ENCODE results near the gene HSPA9.

HSPA9 gene

DNA sequence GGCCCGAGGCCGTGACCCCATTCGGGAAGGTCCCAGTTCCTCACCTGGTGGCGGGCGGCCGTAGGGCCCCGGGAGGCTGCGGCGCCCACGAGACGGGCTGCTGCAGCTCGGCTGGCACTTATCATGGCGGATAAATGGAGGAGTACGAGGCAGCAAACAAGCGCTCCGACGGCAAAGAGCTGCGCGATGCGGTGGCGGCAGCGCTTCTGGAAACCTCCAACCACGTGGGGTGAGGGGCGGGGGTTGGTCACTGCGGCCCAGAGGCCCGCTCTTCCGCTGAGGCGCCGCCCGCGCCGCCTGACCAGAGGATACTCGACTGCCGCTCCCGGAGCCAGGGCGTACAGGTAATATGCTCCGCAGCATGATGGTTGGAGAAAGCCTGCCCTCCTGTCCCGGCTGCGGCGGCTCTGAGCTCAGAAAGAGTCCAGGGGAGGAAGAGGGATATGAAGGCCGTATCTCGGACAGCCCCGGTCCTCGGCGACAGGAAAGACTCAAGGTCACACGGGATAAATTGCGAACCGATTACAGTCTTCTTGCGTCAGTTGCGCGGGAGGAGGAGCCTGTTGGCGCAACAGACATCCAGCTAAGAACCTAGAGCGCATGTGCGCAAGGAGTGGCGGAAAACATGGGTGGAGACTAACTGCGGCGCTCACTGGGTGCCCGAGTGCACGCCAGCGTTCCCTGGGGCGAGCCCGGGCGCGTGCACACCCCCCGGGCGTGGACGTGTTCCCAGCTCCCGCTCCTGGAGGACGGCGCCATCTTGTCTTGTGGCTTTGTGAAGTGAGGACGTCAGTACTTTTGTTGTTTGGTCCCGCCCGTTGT is at the start of gene HSPA9:
TSS of gene HSPA9 (minus strand) at position 208 of the 822 bp plus-strand sequence. CDS start at position 125, 83 bp downstream.
- DNase-seq (ENCODE audit: low read depth in 2 of 2), result peak; percentile 87 to 90

DNA sequence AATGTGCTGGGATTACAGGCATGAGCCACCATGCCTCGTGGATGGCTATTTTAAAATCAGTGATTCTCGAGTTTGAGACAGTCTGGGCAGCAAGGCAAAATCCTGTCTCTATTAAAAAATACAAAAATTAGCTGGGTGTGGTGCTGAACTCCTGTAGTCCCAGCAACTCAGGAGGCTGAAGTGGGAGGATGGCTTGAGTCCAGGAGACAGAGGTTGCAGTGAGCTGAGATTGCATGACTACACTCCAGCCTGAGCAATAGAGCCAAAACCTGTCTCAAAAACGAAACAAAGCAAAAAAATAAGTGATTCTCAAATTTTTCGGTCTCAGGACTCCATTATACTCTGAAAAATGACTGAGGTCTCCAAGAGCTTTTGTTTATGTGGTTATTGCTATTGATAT is 47.9 kb upstream of the HSPA9 start:
- no peak for DNase-seq (ENCODE audit: low read depth in 2 of 2)

DNA sequence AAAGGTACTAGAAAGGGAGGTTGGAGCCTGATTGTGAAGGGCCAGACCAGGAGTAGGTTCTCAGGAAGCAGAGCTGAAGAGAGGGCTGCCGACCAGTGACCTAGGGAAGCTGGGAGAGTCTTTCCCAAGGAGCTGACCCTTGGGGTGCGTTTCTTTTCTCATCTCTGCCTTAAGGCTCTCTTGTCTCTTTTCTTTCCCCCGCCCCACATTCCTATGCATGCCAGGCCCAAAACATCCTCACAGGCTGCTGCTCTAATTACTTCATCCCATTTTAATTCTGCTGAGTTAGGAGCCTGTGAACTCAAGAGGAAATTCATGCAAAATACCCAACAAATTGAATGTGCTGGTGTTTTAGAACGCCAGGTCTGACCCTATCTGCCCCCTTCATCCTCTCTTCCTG is 46.9 kb upstream of the HSPA9 start:
- DNase-seq (ENCODE audit: low read depth in 2 of 2), result no peak

DNA sequence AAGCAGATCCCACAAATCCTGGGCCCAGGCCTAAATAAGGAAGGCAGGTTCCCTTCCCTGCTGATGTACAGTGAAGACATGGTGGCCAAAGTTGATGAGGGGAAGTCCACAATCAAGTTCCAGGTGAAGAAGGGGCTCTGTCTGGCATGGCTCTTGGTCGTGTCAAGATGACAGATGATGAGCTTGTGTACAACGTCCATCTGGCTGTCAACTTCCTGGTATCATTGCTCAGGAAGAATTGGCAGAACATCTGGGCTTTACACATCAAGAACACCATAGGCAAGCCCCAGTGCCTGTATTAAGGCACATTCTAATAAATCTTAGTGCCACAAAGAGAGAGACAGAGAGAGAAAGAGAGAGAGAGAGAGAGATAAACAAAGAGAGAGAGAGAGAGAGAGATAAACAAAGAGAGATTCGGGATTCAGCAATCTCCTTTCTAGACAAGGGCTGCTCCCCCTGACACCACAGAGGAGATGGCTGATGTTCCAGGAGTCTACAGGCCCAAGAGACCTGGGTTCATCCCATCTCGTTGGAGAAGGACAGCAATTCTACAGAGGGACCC is 45.5 kb upstream of the HSPA9 start:
- DNase-seq (ENCODE audit: low read depth in 2 of 2), result no peak

DNA sequence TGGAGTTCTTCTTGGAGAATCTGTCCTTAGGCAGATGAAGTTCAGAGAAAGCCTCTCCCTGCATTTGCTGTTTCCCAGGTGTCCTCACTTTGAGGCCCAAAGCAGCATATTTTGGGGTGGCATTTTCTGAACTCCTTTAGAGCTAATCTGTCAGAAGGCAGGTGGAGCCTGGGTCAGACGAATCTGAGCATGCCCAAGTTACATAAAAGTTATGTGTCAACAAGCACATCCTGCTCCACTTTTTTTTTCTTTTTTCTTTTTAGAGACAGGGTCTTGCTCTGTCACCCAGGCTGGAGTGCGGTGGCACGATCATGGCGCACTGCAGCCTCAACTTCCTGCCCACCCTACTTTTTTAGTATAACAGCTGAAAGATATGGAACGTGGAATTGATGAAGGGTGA is 41.3 kb upstream of the HSPA9 start:
- no peak for DNase-seq (ENCODE audit: low read depth in 2 of 2)

DNA sequence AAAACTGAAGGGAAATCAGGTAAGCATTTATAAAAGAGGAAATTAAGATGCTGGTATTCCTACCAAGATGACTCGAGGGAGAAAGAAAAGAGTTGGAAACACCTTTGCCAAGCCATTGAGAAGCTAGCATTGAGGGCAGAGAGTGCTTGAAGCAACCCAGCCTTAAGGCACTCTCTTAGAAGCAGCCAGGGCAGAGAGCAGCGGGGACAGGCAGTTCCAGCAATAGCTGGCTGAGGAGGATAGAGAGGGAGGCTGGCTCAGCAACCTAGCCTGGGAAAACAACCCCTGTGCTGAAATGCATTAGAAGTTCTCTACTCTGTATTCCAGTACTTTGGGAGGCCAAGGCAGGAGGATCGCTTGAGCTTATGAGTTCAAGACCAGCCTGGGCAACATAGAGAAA is 40.3 kb upstream of the HSPA9 start:
- DNase-seq (ENCODE audit: low read depth in 2 of 2), result no peak

DNA sequence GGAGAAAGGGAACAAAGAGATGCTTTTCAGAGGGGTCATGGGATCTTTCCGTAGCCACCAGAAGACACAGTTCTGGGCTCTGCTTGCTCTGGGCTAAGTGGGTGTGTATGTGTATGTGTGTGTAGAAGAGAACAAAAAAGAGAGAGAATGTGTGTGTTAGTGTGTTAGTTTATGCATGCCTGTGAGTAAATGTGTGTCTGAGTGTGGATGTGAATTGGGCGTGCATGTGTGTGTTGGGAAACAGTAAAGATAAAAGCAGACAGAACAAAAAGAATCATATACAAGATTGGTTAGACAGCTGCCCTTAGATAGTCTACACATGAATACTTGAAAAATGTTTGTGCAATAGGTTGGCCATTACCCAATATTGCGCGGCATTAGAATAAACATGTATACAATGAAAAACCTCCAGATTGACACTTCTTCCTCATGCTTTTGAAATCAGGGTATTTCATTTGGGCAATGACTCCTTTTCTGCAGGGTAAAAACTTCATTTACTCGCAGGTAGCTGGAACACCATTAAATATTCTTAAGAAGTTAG is 36.5 kb upstream of the HSPA9 start:
- DNase-seq (ENCODE audit: low read depth in 2 of 2), result no peak

DNA sequence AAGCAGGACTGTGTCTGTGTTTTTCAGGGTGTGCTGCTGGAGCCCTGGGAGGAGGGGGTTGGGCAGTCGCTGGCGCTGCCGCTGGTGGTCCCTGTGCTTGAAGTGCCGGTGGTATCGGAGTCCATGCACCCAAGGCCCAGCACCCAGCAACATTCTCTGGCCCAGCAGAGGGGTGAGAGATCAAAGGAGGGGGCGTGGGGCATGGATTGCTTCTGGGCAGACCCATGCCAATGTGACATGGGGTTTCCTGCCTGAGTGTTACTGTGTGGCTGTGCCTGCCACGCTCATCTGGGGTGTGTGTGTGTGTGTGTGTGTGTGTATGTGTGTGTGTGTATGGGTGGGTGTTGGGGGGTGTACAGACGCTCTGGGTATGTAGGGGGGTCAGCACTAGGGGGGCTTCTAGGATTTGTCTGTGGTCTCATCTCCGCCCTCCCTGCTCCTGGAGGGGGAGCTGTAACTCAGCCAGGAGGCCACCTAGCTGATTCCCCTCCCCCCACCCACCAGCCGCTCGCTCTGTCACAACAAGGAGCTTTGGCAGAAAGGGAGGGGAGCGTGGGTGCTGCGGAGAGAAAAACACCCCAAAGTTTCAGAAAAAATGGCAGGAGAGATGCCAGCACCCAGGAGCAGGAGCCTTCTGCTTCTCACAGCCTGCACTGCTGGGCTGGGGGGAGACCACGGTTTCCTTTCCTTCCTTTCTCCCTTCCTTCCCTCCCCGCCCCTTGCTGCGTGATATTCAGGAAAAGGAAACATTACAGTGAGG is 35.9 kb upstream of the HSPA9 start:
- no peak for DNase-seq (ENCODE audit: low read depth in 2 of 2)

DNA sequence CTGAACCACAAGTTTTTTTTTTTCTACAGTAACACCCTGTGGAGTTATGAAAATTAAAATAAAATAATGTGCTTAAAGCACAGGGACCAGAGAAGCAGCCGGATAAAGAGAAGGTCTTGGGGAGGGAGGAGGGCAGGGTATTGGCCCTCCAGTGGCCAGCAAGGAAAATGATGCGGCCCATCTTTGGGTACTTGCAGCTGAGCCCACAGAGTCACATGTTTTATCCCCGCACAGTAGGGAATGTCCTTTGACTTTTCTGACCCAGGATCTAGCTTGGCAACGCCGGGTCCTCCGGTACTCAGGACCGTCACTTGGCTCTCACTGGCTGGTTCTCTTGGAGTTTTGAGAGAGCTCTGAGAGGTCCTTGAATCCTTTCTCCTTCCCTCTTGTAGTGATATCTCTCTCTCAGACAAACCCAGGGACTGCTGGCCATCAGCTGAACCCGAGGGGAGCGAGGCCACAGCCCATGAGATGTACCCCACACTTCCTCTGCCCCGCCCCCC is 35.3 kb upstream of the HSPA9 start:
- no peak for DNase-seq (ENCODE audit: low read depth in 2 of 2)

DNA sequence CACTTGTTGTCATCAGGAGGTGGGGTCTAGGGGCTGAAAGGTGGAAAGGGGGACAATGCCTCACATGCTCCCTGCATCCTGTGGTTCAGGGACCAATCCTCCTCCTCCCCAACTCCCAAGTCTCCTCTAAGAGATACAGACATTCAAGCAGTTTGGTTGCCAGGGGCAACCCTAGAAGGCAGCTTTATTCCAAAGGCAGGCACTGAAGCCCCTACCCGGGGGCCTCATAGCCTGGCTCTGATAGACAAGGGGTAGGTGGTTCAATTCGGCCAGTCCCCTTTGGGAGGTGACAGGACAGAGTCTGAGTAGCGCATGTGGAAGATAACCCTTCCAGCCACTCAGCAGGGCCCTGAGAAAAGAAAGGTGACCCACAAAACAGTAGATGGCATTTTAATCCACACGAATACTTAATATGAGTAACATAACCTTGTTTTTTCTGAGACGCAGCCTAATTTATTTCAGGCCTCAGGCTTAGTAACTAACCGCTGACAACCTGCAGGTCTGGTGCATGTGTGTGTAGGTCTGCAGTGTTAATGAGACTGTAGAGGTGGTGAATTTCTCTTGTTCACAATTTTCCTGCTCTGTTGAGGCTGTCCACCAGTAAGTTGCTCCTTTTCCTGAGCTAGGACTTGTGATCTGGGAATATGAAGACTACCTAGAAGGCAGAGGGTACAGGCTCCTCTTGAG is 31.3 kb upstream of the HSPA9 start:
- no peak for DNase-seq (ENCODE audit: low read depth in 2 of 2)

DNA sequence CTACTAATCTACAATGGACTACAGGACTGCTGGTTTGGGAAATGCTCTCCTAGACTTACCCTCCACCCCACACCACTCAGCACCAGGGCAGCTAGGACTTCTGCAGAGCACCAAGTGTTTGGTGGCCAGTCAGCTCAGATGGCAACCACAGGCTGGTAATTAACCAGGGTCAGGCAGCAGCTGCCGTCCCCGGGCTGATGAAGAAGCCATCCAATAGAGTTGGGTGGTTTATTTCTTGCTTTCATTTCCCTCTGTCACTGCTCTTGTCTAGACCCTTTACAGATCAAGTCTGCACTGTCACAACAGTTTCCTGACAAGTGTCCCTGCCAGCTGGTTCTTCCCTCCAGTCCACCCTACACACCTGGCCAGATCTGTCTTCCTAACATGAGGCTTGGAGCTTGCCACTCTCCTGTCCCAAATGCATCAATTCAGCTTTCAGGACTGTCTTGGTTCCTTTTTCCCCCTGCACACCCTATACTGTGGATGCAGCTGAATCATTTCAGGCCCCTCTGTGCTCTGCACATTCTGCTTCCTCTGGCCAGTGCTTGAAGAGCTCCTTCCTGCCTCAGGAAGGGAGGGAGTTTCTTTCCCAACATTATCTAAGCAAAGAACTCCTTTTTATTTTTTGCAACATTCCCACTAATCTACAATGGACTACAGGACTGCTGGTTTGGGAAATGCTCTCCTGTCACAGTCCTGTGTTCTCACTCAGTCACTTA is 30.2 kb upstream of the HSPA9 start:
- DNase-seq (ENCODE audit: low read depth in 2 of 2), result no peak

DNA sequence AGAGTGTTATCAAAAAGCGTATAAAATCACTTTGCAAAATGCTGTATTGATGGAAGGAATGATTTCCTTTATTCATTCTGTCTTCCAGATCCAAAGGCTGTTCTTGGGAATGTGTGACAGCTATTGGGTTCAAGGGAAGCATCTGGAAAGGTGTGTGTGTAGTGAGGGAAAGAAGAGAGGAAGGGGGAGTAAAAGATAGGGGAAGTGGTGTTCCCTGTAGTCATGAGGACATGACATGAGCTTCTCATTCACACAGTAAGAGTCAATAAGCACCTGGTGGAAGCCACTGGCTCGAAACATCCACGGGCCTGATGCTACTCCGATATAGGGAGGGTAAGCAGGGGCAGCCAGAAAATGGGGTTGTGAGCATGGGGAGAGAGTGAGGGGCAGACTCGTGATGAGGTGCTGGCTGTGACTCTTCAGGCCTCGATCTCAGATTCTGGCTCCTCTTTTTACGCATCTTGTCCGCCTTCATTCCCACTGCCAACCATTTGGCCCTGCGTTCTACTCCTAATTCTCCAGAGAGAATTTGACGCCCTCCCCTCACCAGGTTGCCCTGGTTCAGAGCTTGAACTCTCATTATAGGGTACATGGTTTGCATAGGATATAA is 29.1 kb upstream of the HSPA9 start:
- DNase-seq (ENCODE audit: low read depth in 2 of 2), result no peak

DNA sequence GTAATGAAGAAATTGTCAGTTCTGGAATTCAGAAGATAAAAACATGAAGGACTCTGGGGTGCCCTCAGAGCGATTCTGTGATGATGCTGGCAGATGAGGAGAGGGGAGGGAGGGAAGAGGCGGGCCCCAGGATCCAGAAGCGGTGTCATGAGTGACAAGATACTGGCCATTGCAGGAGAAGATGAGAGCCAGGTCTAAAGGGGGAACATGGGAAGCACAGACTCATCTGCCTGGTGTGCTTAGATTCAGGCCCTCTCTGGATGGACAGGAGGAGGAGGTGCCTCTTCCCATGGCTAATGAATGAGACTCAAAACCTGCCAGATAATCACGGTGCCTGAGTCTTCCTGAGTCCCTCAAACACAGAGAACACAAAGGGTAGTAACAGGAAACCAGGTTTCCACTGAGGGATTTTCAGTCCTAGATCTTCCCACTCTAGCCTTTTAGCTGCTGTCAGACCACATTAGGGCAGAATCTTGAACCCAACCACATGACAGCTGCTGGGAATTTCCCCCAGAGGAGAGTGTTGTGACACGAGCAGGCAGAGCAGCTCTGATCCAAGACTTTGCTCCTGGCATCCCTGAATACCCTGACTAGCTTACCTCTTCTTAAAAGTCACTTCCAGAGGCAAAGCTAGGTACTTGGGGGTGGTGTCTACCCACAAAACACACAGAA is 28.2 kb upstream of the HSPA9 start:
- DNase-seq (ENCODE audit: low read depth in 2 of 2), result no peak

DNA sequence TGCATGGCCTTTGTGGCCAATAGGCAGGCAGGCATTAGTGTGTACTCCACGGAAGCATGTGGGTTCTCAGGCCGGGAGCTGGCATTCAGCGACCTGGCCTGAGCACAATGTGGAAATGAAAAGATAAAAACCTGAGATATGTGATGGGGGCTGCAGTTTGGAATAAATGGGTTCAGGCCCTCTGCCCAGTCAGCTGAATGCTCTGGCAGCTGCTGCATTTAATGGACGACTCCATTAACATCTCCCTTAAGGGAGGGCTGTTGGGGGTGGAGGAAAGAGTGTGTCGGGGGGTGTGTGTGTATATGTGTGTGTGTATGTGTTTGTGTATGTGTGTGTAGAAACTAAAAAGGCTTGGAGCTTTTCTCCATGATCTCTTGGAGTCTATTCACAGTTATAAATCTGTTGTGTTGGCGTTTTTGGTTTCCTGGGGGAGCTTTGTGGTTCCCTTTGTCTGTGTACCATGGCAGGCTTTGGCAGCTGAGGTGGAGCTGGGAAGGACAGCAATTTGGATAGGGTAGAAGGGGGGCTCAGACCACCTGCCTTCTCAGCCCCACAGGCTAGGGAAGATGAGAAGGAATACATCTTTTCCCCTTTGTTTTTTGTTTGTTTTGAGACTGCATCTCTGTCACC is 27.3 kb upstream of the HSPA9 start:
- no peak for DNase-seq (ENCODE audit: low read depth in 2 of 2)

DNA sequence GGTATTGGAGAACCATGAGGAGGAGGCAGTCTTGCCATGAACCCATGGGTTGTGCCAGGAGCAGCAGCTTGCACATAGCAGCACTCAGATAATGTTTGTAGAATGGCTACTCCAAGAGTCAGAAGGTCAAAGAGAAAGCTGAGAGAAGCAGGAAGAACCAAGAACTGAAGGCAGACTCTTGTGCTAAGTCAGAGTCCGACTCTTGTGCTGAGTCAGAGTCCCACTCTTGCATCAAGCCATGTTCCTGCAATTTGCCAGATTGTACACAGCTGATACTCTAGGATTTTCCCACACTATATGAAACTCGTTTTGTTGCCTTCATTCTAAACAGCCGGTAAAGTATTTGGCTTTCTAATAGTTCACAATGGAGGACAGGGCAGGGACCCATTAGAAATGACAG is 26.2 kb upstream of the HSPA9 start:
- no peak for DNase-seq (ENCODE audit: low read depth in 2 of 2)

DNA sequence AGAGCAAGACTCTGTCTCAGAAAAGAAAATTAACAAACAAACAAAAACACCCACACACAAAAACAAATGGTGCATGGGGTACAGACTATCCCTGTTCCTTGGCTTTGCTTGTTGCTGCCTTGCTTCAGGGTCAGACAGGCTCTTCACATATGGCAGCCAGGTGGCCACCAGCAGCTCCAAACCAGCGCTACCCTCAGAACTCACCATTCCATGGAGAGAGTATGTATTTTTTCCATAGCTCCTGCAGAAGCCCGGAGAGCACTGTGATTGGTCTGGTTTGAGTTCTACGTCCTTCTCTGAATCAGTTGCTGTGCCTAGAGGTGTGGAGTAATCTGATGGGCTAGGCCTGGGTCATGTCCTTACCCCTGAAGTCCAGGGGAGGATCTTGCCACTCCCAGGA is 25.2 kb upstream of the HSPA9 start:
- DNase-seq (ENCODE audit: low read depth in 2 of 2), result no peak

DNA sequence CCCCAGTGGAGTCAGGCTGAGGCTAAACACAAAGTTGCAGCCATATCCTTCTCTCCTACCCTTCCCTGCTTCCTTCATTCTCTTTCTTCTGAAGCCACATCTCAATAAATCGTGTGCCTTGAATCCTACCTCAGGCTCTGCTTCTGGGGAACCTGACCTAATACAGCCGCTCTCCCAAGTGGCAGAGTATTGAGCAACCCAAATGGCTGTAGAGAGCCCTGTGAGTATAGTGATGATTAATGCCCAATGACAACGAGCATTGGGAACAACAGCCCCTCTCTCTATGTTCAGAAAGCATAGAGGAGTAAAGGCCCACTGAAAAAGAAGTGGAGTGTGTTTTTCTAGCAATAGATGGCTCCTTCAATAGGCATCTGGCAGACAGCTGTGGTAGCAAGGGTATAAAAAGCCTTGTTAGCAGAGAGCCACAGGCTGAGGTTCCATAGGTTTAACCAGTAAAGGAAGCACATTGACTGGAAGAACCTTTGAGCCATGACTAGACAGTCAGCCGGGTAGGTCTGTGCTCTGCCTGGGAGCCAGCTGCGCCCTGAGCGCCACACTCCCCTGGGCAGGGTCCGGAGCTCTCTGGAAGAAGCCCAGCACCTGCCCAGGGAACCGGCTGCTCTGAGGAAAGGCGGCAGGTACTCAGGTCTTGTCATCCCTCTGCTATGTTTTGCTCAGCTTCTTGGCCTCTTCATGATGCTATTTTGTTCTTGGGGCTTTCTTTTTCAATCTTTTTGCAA is 22.6 kb upstream of the HSPA9 start:
- DNase-seq (ENCODE audit: low read depth in 2 of 2), result no peak

DNA sequence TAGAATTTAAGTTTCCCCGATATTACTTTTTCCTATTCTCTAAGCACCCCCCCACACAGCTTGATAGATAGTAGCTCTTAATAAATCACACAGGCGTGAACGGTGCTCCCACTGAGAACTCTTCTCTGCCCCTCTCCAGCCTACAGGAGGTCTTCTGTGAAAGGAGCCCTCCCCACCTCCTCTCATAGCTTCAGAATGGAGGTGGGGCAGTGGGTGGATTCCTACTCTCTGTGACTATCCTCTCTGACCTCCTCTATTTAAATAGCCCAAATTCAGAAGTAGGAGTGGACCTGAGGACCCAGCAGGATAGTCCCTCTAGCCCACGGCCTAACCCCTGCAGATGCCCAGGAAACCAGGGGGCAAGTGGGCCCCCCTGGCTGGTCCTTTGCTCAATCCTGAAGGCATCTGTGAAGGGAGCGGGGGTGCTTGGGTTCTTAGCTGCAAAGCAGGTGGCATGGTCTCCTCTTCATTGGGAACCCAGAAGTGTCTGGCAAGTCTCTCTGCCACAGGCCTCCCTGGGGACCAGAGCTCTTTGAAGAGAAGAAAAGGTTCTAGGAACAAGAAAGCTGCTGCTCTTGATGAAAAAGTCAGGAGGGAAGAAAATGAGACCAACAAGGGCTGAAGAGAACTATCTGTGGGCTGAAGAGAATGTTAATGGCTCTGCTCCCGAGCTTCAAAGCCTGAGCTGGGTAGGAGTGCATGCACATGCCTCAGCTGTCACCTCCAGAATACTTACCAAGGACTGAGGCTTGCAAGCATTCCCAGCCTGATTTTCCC is 21.1 kb upstream of the HSPA9 start:
- DNase-seq (ENCODE audit: low read depth in 2 of 2), result no peak

Measured in stimulated activated CD8-positive, alpha-beta memory T cell treated with anti-CD3 and anti-CD28 coated beads, Interleukin-7, amount 100 ng/mL, for 1 hour (primary cell).